IMR-90 (cell line): ENCODE data around the gene SPINT2. TPM values are rescaled to one million over a fixed set of nuclear protein-coding genes. Genes with fewer than 3 reads are reported as not detected.

Experiments
- ATAC-seq: fragments of 200-7000 bp; cut with Tn5 transposase; 2 replicates; pipeline ENCODE4 v1.9.1; 2020; ENCODE audit warnings: low read depth, mild to moderate bottlenecking, moderate library complexity
- Bru-seq: library from RNA; stranded (reverse); fragments of 400-500 nt; gene quantifications from one replicate; lab custom pipeline; 2021; lab: Mats Ljungman, UMichigan
- BruChase-seq, 2 experiments: library from RNA; stranded (reverse); fragments of 400-500 nt; gene quantifications; one replicate each; lab custom pipeline; 2021; lab: Mats Ljungman, UMichigan
- BruUV-seq: library from RNA; stranded (reverse); fragments of 400-500 nt; replicated peaks from 2 replicates; lab custom pipeline; 2021; lab: Mats Ljungman, UMichigan
- CTCF ChIA-PET: fragments of 300-600 bp; formaldehyde crosslinking; extraction: SDS; loops from one replicate; lab custom pipeline; 2021; ENCODE audit warnings: antibody characterized with exemption; lab: Yijun Ruan, JAX
- POLR2A ChIA-PET: fragments of 300-600 bp; sonication (Branson Sonifier 250); formaldehyde crosslinking; loops from one replicate; lab custom pipeline; 2022; ENCODE audit warnings: antibody characterized with exemption; ENCODE audit not compliant: unreplicated experiment; lab: Charles Lee
- DNase-seq: peaks from one replicate; pipeline ENCODE4 v3.0.0; 2013
- H2AFZ ChIP-seq: replicated peaks from 2 replicates; pipeline ENCODE3; 2013; ENCODE audit warnings: low read length, mild to moderate bottlenecking; ENCODE audit not compliant: poor library complexity
- H2AK5ac ChIP-seq: 2 replicates; pipeline ENCODE4 v1.6.1; 2013; ENCODE audit warnings: low read depth, low read length, inconsistent platforms
- H2AK9ac ChIP-seq: replicated peaks from 2 replicates; pipeline ENCODE3; 2013; ENCODE audit warnings: mild to moderate bottlenecking, low read depth, low read length, moderate library complexity; ENCODE audit not compliant: poor library complexity
- H2BK120ac ChIP-seq: 2 replicates; pipeline ENCODE4 v1.6.1; 2013; ENCODE audit warnings: low read depth, low read length, inconsistent platforms
- H2BK15ac ChIP-seq: 3 replicates; pipeline ENCODE4 v1.6.1; 2013; ENCODE audit warnings: low read depth, low read length, inconsistent platforms
- H2BK20ac ChIP-seq: 2 replicates; pipeline ENCODE4 v1.6.1; 2013; ENCODE audit warnings: low read depth, mild to moderate bottlenecking, inconsistent platforms, low read length, moderate library complexity
- H2BK5ac ChIP-seq: 2 replicates; pipeline ENCODE4 v1.6.1; 2013; ENCODE audit warnings: mild to moderate bottlenecking, low read depth, low read length, inconsistent platforms; ENCODE audit not compliant: poor library complexity, severe bottlenecking
- H3K14ac ChIP-seq: replicated peaks from 2 replicates; pipeline ENCODE4 v1.6.1; 2013; ENCODE audit warnings: low read depth, low read length, inconsistent platforms
- H3K18ac ChIP-seq: 2 replicates; pipeline ENCODE4 v1.6.1; 2013; ENCODE audit warnings: low read depth, low read length, control low read depth
- H3K23ac ChIP-seq: 2 replicates; pipeline ENCODE4 v1.6.1; 2013; ENCODE audit warnings: low read depth, low read length, inconsistent platforms
- H3K27ac ChIP-seq: 2 replicates; pipeline ENCODE4 v1.5.1; 2013; ENCODE audit warnings: mild to moderate bottlenecking, control low read depth, low read length; ENCODE audit not compliant: insufficient read depth
- H3K27me3 ChIP-seq: 2 replicates; pipeline ENCODE4 v1.6.1; 2013; ENCODE audit warnings: low read length; ENCODE audit not compliant: control insufficient read depth, insufficient read depth
- H3K36me3 ChIP-seq: 2 replicates; pipeline ENCODE4 v1.6.1; 2013; ENCODE audit warnings: low read length, mixed read lengths; ENCODE audit not compliant: control insufficient read depth, insufficient read depth
- H3K4ac ChIP-seq: 2 replicates; pipeline ENCODE4 v1.6.1; 2013; ENCODE audit warnings: low read depth, low read length, inconsistent platforms
- H3K4me1 ChIP-seq: 2 replicates; pipeline ENCODE4 v1.6.1; 2013; ENCODE audit warnings: low read length, mixed read lengths; ENCODE audit not compliant: control insufficient read depth, insufficient read depth
- H3K4me2 ChIP-seq: 2 replicates; pipeline ENCODE4 v1.6.1; 2013; ENCODE audit warnings: low read depth, mild to moderate bottlenecking, control low read depth, low read length, moderate library complexity
- H3K4me3 ChIP-seq: 2 replicates; pipeline ENCODE4 v1.5.1; 2013; ENCODE audit warnings: low read depth, mild to moderate bottlenecking, control low read depth, low read length, moderate library complexity; ENCODE audit not compliant: insufficient read depth
- H3K56ac ChIP-seq: 2 replicates; pipeline ENCODE4 v1.6.1; 2013; ENCODE audit warnings: low read length, inconsistent platforms; ENCODE audit not compliant: insufficient read depth; ENCODE audit errors: extremely low read depth
- H3K79me1 ChIP-seq, 2 experiments: 2 replicates each; pipeline ENCODE4 v1.6.1; 2013; ENCODE audit warnings: low read length in 2 of 2, inconsistent platforms in 1 of 2, low read depth in 1 of 2
- H3K9ac ChIP-seq: 2 replicates; pipeline ENCODE4 v1.6.1; 2013; ENCODE audit warnings: low read depth, low read length, control low read depth
- H3K9me1 ChIP-seq: 2 replicates; pipeline ENCODE4 v1.6.1; 2013; ENCODE audit warnings: low read length, inconsistent platforms; ENCODE audit not compliant: insufficient read depth
- H3K9me3 ChIP-seq: 2 replicates; pipeline ENCODE4 v1.6.1; 2013; ENCODE audit warnings: low read length; ENCODE audit not compliant: control insufficient read depth, insufficient read depth
- H4K20me1 ChIP-seq: 2 replicates; pipeline ENCODE4 v1.6.1; 2013; ENCODE audit warnings: low read length, inconsistent platforms; ENCODE audit not compliant: insufficient read depth
- H4K5ac ChIP-seq: 2 replicates; pipeline ENCODE4 v1.6.1; 2013; ENCODE audit warnings: mild to moderate bottlenecking, low read depth, low read length, control low read depth
- H4K8ac ChIP-seq, 2 experiments: 2 replicates each; pipeline ENCODE4 v1.6.1; 2013; ENCODE audit warnings: low read depth in 2 of 2, low read length in 2 of 2, control low read depth in 1 of 2, inconsistent platforms in 1 of 2
- H4K91ac ChIP-seq: 2 replicates; pipeline ENCODE4 v1.6.1; 2013; ENCODE audit warnings: low read depth, low read length, inconsistent platforms; ENCODE audit not compliant: insufficient read depth
- ELK1 ChIP-seq: fragments of 150-350 bp; IDR thresholded peaks from 2 replicates; pipeline ENCODE4 v1.6.1; 2016; ENCODE audit warnings: low read depth, mild to moderate bottlenecking, low read length, moderate library complexity, borderline replicate concordance
- FOS ChIP-seq: fragments of 150-350 bp; IDR thresholded peaks from 2 replicates; pipeline ENCODE4 v1.6.1; 2016; ENCODE audit warnings: low read depth, low read length
- NFE2L2 ChIP-seq: fragments of 150-350 bp; IDR thresholded peaks from 2 replicates; pipeline ENCODE4 v1.6.1; 2016; ENCODE audit warnings: low read depth, mild to moderate bottlenecking, low read length
- POLR2A ChIP-seq: IDR thresholded peaks from 2 replicates; pipeline ENCODE4 v1.6.1; 2012; ENCODE audit warnings: mild to moderate bottlenecking, low read depth, low read length
- RAD21 ChIP-seq: IDR thresholded peaks from 2 replicates; pipeline ENCODE4 v1.6.1; 2012; ENCODE audit warnings: low read length, improper control_type of control experiment
- RCOR1 ChIP-seq: IDR thresholded peaks from 2 replicates; pipeline ENCODE4 v1.6.1; 2012; ENCODE audit warnings: mild to moderate bottlenecking, low read length, improper control_type of control experiment; ENCODE audit not compliant: insufficient replicate concordance
- RFX5 ChIP-seq: IDR thresholded peaks from 2 replicates; pipeline ENCODE4 v1.8.0; 2012; ENCODE audit warnings: low read depth, mild to moderate bottlenecking, low read length, moderate library complexity
- SMC3 ChIP-seq: fragments of 150-350 bp; IDR thresholded peaks from 2 replicates; pipeline ENCODE4 v1.6.1; 2016; ENCODE audit warnings: low read depth, mild to moderate bottlenecking, antibody characterized with exemption, low read length, moderate library complexity
- WGBS, 2 experiments: methylation state at CpG; one replicate each; pipeline versions ENCODE4 v1.1.5 to v1.1.7; 2013; ENCODE audit warnings: missing lambda C conversion rate in 2 of 2; ENCODE audit not compliant: insufficient read length in 1 of 2; ENCODE audit errors: extremely low coverage in 2 of 2; 5-methylcytosine and 5-hydroxymethylcytosine counted together
- dilution Hi-C: fragments of 300-500 bp; cut with HindIII; formaldehyde crosslinking; loops from one replicate; pipeline ENCODE4 v1.14.3; 2018; ENCODE audit warnings: low sequenced_read_pairs; ENCODE audit not compliant: unreplicated experiment
- in situ Hi-C: fragments of 300-500 bp; cut with MboI; formaldehyde crosslinking; loops from 3 replicates; pipeline ENCODE4 v1.14.3; 2019; ENCODE audit warnings: low sequenced_read_pairs, inconsistent platforms, mixed read lengths
- intact Hi-C: fragments of 100-400 bp; cut with micrococcal nuclease; formaldehyde crosslinking; loops from 2 replicates; pipeline ENCODE4 v1.10.0; 2022
- long read RNA-seq: library from polyadenylated mRNA; unstranded; transcript quantifications from one replicate; pipeline ENCODE4 v2.0.0, GENCODE V29; 2021; ENCODE audit not compliant: unreplicated experiment
- polyA plus RNA-seq, 3 experiments: library from polyadenylated mRNA; depleted of rRNA; stranded (reverse); fragments of >200 nt; gene quantifications; 2 replicates each; pipeline ENCODE4 v1.2.3, GENCODE V29; 2012; ENCODE audit warnings: low replicate concordance in 1 of 3
- total RNA-seq: library from RNA; depleted of rRNA; stranded (reverse); fragments of >200 nt; gene quantifications from 2 replicates; pipeline ENCODE4 v1.2.3, GENCODE V29; 2012; rRNA removed

SPINT2 gene
- 0.28 and 0.54 TPM in 2 replicates for total RNA-seq
- 1.2 and 2.2 TPM in 2 replicates for polyA plus RNA-seq (2012; rRNA removed)
- polyA plus RNA-seq (2012; cell fraction: cytosol; rRNA removed), result 1.2 and 1.8 TPM in 2 replicates
- 1.2 and 1.3 TPM in 2 replicates for polyA plus RNA-seq (2012; cell fraction: nucleus; rRNA removed; ENCODE audit: low replicate concordance)
- Bru-seq, nascent RNA, result percentile 26 among the genes with signal in this experiment
- percentile 27 among the genes with signal in this experiment for BruChase-seq, experiment 1, labeled RNA remaining after a 6-hour chase
- percentile 29 among the genes with signal in this experiment for BruChase-seq, experiment 2, labeled RNA remaining after a 2-hour chase
- long read RNA-seq, result 0 reads

- H3K56ac ChIP-seq, result no peak within 1 kb of the TSS
- H3K4me2 ChIP-seq, result peak within 1 kb of the TSS; percentile 18
- peak within 1 kb of the TSS; percentile 52 for H2BK120ac ChIP-seq
- no peak within 1 kb of the TSS for H2BK5ac ChIP-seq
- no peaks in the 10 kb centered on the region for H3K79me1 ChIP-seq
- POLR2A ChIA-PET, result no interaction called here
- H3K9ac ChIP-seq, result no peak within 1 kb of the TSS
- H3K23ac ChIP-seq, result no peak within 1 kb of the TSS
- peak within 1 kb of the TSS; percentile 87 for H2AFZ ChIP-seq
- in situ Hi-C loops, result no loop called here
- H4K91ac ChIP-seq, result peak within 1 kb of the TSS; percentile 0; the same call in 1 of the 2 replicates
- no peaks in the 10 kb centered on the region for H3K36me3 ChIP-seq
- H3K27ac ChIP-seq, result no peak within 1 kb of the TSS
- no peak within 1 kb of the TSS; the same call in 1 of the 2 replicates for H4K5ac ChIP-seq
- no peaks in the 10 kb centered on the region; the same call in 1 of the 2 replicates for H3K27me3 ChIP-seq
- H2BK15ac ChIP-seq, result peak within 1 kb of the TSS; percentile 27; the same call in 1 of the 3 replicates
- peaks cover 10% of the 10 kb centered on the region for H3K4me1 ChIP-seq
- H3K14ac ChIP-seq, result no peak within 1 kb of the TSS
- dilution Hi-C loops, result no loop called here
- H2AK9ac ChIP-seq, result peak within 1 kb of the TSS; percentile 89
- H2AK5ac ChIP-seq, result 0 out of 2 replicates have a peak within 1 kb of the TSS, but pooled peaks have one; percentile 20
- peak within 1 kb of the TSS; percentile 15 for H3K4me3 ChIP-seq
- 21% methylated on average over 53 of the region's 78 CpGs; no CpG with 5 or more reads in 1 of the 2 experiments for WGBS, 2 experiments
- H2BK20ac ChIP-seq, result peak within 1 kb of the TSS; percentile 29; the same call in 1 of the 2 replicates
- no peaks in the 10 kb centered on the region for H3K9me3 ChIP-seq
- DNase-seq, result no peak
- ATAC-seq, result peak; percentile 33
- H3K4ac ChIP-seq, result peak within 1 kb of the TSS; percentile 47; the same call in 1 of the 2 replicates
- no peak within 1 kb of the TSS for H3K18ac ChIP-seq
- no peak for TF ChIP-seq POLR2A
- TF ChIP-seq RAD21, result no peak
- no peak for TF ChIP-seq NFE2L2
- no peak for TF ChIP-seq FOS
- TF ChIP-seq SMC3, result no peak
- TF ChIP-seq RFX5, result no peak
- TF ChIP-seq ELK1, result no peak
- TF ChIP-seq RCOR1, result no peak
- H4K20me1 ChIP-seq, result no peaks in the 10 kb centered on the region
- CTCF ChIA-PET, result no interaction called here
- peaks cover 12% of the 10 kb centered on the region for H3K9me1 ChIP-seq
- BruUV-seq, result no TSS peak
- intact Hi-C loops, result no loop called here
- H4K8ac ChIP-seq, result peak within 1 kb of the TSS; percentile 25 to 77; a peak in 3 of 4 replicates
Observed at GRCh38 chr19:38264486-38265212, at the start of gene SPINT2. SPINT2 (plus strand) TSS chr19:38264573; CDS start chr19:38264893, 320 bp downstream.
